Measurements from ENCODE around the gene FNDC3A. TPM values are rescaled to one million over a fixed set of nuclear protein-coding genes. Genes with fewer than 3 reads are reported as not detected.
A peak's percentile ranks its signal among the peaks of the same experiment; 100 is the strongest.

The FNDC3A gene
- total and polyA plus RNA-seq, 12 donors: 11.3 to 30.3 (median 23.1) TPM

GRCh38 chr13:49164712-49165111 lies 189.0 kb downstream of the FNDC3A start:
- no peak for ATAC-seq
- no peak for TF ChIP-seq CTCF (IDR thresholded peaks at IDR 0.05)

DNA sequence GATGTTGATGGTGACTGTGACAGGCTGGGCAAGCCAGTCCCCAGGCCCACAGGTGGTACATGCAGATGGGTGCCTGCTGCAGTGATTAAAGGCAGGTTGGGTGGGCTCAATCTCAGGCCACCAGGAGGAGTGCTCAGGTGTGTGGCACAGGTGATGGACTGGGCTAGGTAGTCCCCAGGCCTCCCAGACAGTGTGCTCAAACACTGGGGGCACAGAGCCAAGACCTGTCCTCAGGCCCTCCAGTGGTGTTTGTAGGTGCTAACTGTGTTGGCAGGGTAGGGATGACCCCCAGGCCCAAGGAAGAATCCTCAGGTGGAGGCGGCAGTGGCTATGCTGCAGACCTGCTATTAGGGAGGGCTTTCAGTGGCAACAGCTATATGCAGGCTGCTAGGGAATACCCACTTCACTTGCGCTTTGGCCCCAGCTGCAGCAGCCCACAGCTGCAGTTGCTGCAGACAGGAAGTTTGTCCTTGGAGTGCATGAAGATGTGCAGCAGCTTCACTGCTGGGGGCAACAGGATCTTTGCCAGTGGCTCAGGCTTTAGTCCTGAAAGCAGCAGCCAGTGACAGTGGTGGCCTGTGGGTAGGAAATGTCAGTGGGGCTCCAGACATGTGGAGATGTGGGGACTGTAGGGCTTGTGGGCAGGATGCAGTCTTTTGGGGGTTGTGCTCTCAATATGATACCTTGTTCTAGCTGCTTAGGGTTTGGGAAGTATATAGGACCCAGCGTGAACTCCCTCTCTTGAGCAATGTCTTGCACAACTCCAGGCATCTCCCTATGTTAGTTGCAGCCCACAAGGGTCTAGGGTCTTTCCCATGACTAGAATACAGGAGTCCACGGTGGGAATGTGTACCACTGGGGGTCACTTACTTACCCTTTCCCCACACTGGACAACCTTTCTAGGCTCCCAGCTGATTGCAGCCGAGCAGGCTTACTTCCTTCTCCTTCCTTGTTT lies 190.4 kb downstream of the FNDC3A start:
- Histone ChIP-seq H3K27me3 (no peaks in the 10 kb centered on the region), H3K36me3 (peaks cover 0 to 94% (median 30%) of the 10 kb centered on the region in 9 donors), H3K9me3 (peaks cover 0 to 40% (median 21%) of the 10 kb centered on the region in 11 donors), H3K4me1 (peaks cover 0 to 7% (median 0%) of the 10 kb centered on the region in 9 donors), H3K27ac (no peak overlapping the region), H3K4me3 (no peak overlapping the region)
- intact Hi-C loops (cut with DNase I): no loop called here
- 92 to 96% methylated on average over 5 of the region's 5 CpGs for WGBS, 2 donors
- ATAC-seq (peak in 4 of 8 donors; percentile 14 to 76 (median 42)), DNase-seq (no peak)
- no peak for TF ChIP-seq CTCF (IDR thresholded peaks at IDR 0.05)

More at GRCh38 chr13:49164712-49165111, 189.0 kb downstream of the FNDC3A start:
- WGBS, 2 donors: 98% methylated on average over 7 of the region's 7 CpGs
- H3K4me1 ChIP-seq: peaks cover 0 to 7% (median 0%) of the 10 kb centered on the region in 9 donors
- H3K4me3 ChIP-seq: no peak overlapping the region
- peaks cover 0 to 80% (median 30%) of the 10 kb centered on the region in 9 donors for H3K36me3 ChIP-seq
- no peak overlapping the region for H3K27ac ChIP-seq
- no peaks in the 10 kb centered on the region for H3K27me3 ChIP-seq
- intact Hi-C loops (cut with DNase I): no loop called here
- DNase-seq: no peak
- peaks cover 0 to 40% (median 21%) of the 10 kb centered on the region in 11 donors for H3K9me3 ChIP-seq

GRCh38 chr13:49171359-49171758 lies 195.6 kb downstream of the FNDC3A start:
- Histone ChIP-seq H3K36me3 (peaks cover 0 to 97% (median 9%) of the 10 kb centered on the region in 9 donors), H3K4me3 (no peak overlapping the region), H3K4me1 (no peaks in the 10 kb centered on the region), H3K27ac (no peak overlapping the region), H3K27me3 (no peaks in the 10 kb centered on the region), H3K9me3 (no peaks in the 10 kb centered on the region)
- intact Hi-C loops (cut with DNase I): no loop called here
- TF ChIP-seq CTCF (IDR thresholded peaks at IDR 0.05): no peak
- DNase-seq: no peak
- ATAC-seq: no peak

DNA sequence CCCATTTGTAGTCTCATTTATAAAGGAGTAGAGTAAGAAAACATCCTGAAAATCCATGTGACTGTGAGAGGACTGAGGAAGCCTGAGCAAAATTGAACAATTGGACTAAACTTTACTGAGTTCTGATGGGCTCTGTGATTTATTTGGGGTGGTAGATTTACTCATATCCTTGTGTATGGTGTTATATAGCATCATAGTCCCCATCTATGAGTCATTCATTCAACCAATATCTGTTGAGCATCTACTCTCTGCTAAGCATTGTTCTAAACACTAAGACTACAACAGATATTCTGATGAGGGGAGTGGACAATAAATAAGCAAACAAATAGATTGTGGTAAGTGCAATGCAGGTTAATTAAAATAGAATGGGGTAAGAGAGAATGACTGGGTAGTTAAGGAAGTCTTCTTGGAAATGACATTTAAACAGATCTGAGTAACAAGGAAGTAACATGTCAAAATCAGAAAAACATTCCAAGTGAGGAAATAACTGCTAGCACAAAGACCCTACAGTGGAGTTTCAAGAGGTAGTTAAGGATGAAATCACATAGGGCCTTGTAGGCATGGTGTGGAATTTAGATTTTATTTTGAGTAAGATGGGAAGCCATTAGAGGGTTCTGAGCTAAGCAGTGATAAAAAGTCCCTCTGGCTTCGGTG lies 208.1 kb downstream of the FNDC3A start:
- no peak for DNase-seq
- TF ChIP-seq CTCF (IDR thresholded peaks at IDR 0.05): no peak
- H3K9me3 ChIP-seq: no peaks in the 10 kb centered on the region
- peak in 1 of 8 donors; percentile 37 for ATAC-seq
- H3K36me3 ChIP-seq: peaks cover 0 to 98% (median 46%) of the 10 kb centered on the region in 9 donors
- H3K4me3 ChIP-seq: no peak overlapping the region
- peaks cover 0 to 26% (median 0%) of the 10 kb centered on the region in 9 donors for H3K4me1 ChIP-seq
- H3K27ac ChIP-seq: peak overlapping the region in 1 of 10 donors; percentile 7
- no peaks in the 10 kb centered on the region for H3K27me3 ChIP-seq
- intact Hi-C loops (cut with DNase I): no loop called here
- WGBS, 2 donors: 33 to 54% methylated on average over 1 of the region's 1 CpG
